IPS DF 4.7 (cell line): ENCODE data around the gene TNFRSF25.
"Not testable (repeated sequence)": the region's sequence is repeated elsewhere in the genome, so short reads cannot be mapped to it uniquely, and the experiment has no call there.

Experiments used
- DNase-seq: peaks from one replicate; pipeline ENCODE4 v3.0.0-alpha.2; 2013; ENCODE audit warnings: low spot score; ENCODE audit errors: extremely low read depth

Gene TNFRSF25

GRCh38 chr1:6435547-6435946 is 30.4 kb downstream of the TNFRSF25 start:
- DNase-seq, result no peak

GRCh38 chr1:6435129-6435528 is 30.8 kb downstream of the TNFRSF25 start:
- no peak for DNase-seq

- no peak for DNase-seq
Observed at GRCh38 chr1:6434186-6434585, 31.8 kb downstream of the TNFRSF25 start.

GRCh38 chr1:6431645-6432579 is 34.1 kb downstream of the TNFRSF25 start:
- DNase-seq, result not testable (repeated sequence)

- not testable (repeated sequence) for DNase-seq
Observed at GRCh38 chr1:6429660-6430411, 36.1 kb downstream of the TNFRSF25 start.

- not testable (repeated sequence) for DNase-seq
Observed at GRCh38 chr1:6428453-6428852, 37.5 kb downstream of the TNFRSF25 start.

- DNase-seq, result no peak
Observed at GRCh38 chr1:6427441-6428390, 38.3 kb downstream of the TNFRSF25 start.

- DNase-seq, result no peak
Observed at GRCh38 chr1:6426972-6427350, 39.0 kb downstream of the TNFRSF25 start.

GRCh38 chr1:6426277-6426971 is 39.5 kb downstream of the TNFRSF25 start:
- DNase-seq, result no peak

- DNase-seq, result no peak
Observed at GRCh38 chr1:6425658-6426057, 40.3 kb downstream of the TNFRSF25 start.

- no peak for DNase-seq
Observed at GRCh38 chr1:6424619-6425593, 41.1 kb downstream of the TNFRSF25 start, which contains the start of gene ESPN. Gene ESPN, plus strand, starts transcription at chr1:6424776. Its CDS starts 180 bp downstream, at chr1:6424956.

GRCh38 chr1:6424000-6424565 is 41.9 kb downstream of the TNFRSF25 start:
- no peak for DNase-seq

- no peak for DNase-seq
Observed at GRCh38 chr1:6423321-6423999, 42.5 kb downstream of the TNFRSF25 start.

GRCh38 chr1:6421266-6421665 is 44.7 kb downstream of the TNFRSF25 start:
- no peak for DNase-seq

- DNase-seq, result no peak
Observed at GRCh38 chr1:6420454-6421042, 45.4 kb downstream of the TNFRSF25 start.

GRCh38 chr1:6419804-6420453 is 46.0 kb downstream of the TNFRSF25 start, which contains the start of gene HES2:
Gene HES2, minus strand, starts transcription at chr1:6419919. Its CDS starts 99 bp downstream, at chr1:6419820.
- no peak for DNase-seq

- no peak for DNase-seq
Observed at GRCh38 chr1:6419397-6419803, 46.6 kb downstream of the TNFRSF25 start.
